Right lobe of liver (tissue), 6 donors: Measurements from ENCODE around the gene OR51B6. TPM values are rescaled to one million over a fixed set of nuclear protein-coding genes. Genes with fewer than 3 reads are reported as not detected.

Experiments
- ATAC-seq, 4 donors: fragments of 200-7000 bp; cut with Tn5 transposase; one replicate each; pipeline ENCODE4 v1.9.1; 2020; ENCODE audit warnings: mild to moderate bottlenecking in 4 of 4, moderate library complexity in 4 of 4
- DNase-seq, 3 donors: peaks; one replicate each; pipeline ENCODE4 v3.0.0-alpha.2; 2020
- H3K27ac ChIP-seq, 3 donors: fragments of 200-600 bp; one replicate each; pipeline ENCODE4 v1.8.0; 2022
- H3K27me3 ChIP-seq, 2 donors: fragments of 200-600 bp; one replicate each; pipeline ENCODE4 v1.8.0; 2022
- H3K36me3 ChIP-seq, 4 donors: fragments of 200-600 bp; sonication (generic) in 1 of 4; one replicate each; pipeline versions ENCODE4 v1.5.1 to v1.8.0; 2017 to 2022; ENCODE audit warnings: control low read depth in 1 of 4
- H3K4me1 ChIP-seq, 4 donors: fragments of 200-600 bp; sonication (generic) in 1 of 4; one replicate each; pipeline versions ENCODE4 v1.5.1 to v1.8.0; 2017 to 2022; ENCODE audit warnings: control low read depth in 1 of 4
- H3K4me3 ChIP-seq, 3 donors: fragments of 200-600 bp; one replicate each; pipeline ENCODE4 v1.8.0; 2022
- H3K9me3 ChIP-seq, 4 donors: fragments of 200-600 bp; sonication (generic) in 1 of 4; one replicate each; pipeline versions ENCODE4 v1.5.1 to v1.8.0; 2017 to 2022; ENCODE audit warnings: control low read depth in 1 of 4
- CTCF ChIP-seq, 4 donors: fragments of 200-600 bp in 3 of 4; fragments of 450-650 bp in 1 of 4; IDR thresholded peaks; one replicate each; pipeline versions ENCODE4 v1.5.1 to v1.8.0; 2016 to 2022; ENCODE audit warnings: antibody characterized with exemption in 4 of 4, mild to moderate bottlenecking in 2 of 4
- POLR2A ChIP-seq: fragments of 450-650 bp; IDR thresholded peaks from one replicate; pipeline ENCODE4 v1.6.1; 2017; ENCODE audit warnings: antibody characterized with exemption, mild to moderate bottlenecking
- WGBS: methylation state at CpG from one replicate; pipeline ENCODE4 v1.1.6; 2018; ENCODE audit warnings: low coverage, low lambda C conversion rate; ENCODE audit not compliant: insufficient coverage; ENCODE audit errors: missing lambda C conversion rate; 5-methylcytosine and 5-hydroxymethylcytosine counted together
- intact Hi-C, 2 donors: fragments of 100-400 bp; cut with DNase I; formaldehyde crosslinking; loops; one replicate each; pipeline versions ENCODE4 v1.11.2 to v1.14.1; 2022
- total RNA-seq, 6 experiments: library from RNA; depleted of rRNA in 2 of 6; stranded (reverse); fragments of >200 nt in 2 of 6; fragmentation: NEBNext Ultra II Directional in 3 of 6; extraction: Animal tissue kit (Norgen Biotek cat#: 25700) in 3 of 6; gene quantifications; one replicate each; pipeline versions ENCODE4 v1.1.0 to v1.2.4, GENCODE V29; 2016 to 2023
- donor health status: DM: no; HTN: yes; CAD: no.
- donor health status: DM: no; HTN: no; CAD: no.
- donor health status: DM: no; HTN: no; CAD: no.
- donor health status: DM: no; HTN: yes; CAD: no.
- donor health status: DM: no; HTN: yes; CAD: no.

OR51B6 gene
- total RNA-seq, 6 experiments from 2014 or later = not detected

- intact Hi-C loops = no loop called here
- no peak for ATAC-seq
- 51% methylated on average over 3 of the region's 3 CpGs for WGBS
- Histone ChIP-seq H3K9me3 (no peaks in the 10 kb centered on the region), H3K4me1 (no peaks in the 10 kb centered on the region), H3K36me3 (no peaks in the 10 kb centered on the region), H3K27ac (no peak overlapping the region), H3K4me3 (no peak overlapping the region), H3K27me3 (no peaks in the 10 kb centered on the region)
- TF ChIP-seq POLR2A (no peak), CTCF (IDR thresholded peaks at IDR 0.05) (no peak)
- no peak for DNase-seq
Observed at GRCh38 chr11:5368502-5369043, 17.3 kb downstream of the OR51B6 start.

- intact Hi-C loops = no loop called here
- H3K9me3 ChIP-seq = no peaks in the 10 kb centered on the region
- TF ChIP-seq CTCF (IDR thresholded peaks at IDR 0.05) (no peak), POLR2A (no peak)
- no peaks in the 10 kb centered on the region for H3K27me3 ChIP-seq
- H3K4me3 ChIP-seq = no peak overlapping the region
- H3K36me3 ChIP-seq = no peaks in the 10 kb centered on the region
- no peaks in the 10 kb centered on the region for H3K4me1 ChIP-seq
- ATAC-seq = no peak
- DNase-seq = no peak
- H3K27ac ChIP-seq = no peak overlapping the region
Observed at GRCh38 chr11:5369789-5370188, 18.5 kb downstream of the OR51B6 start.

GRCh38 chr11:5380740-5381342 is 29.5 kb downstream of the OR51B6 start:
- Histone ChIP-seq H3K27ac (no peak overlapping the region), H3K9me3 (no peaks in the 10 kb centered on the region), H3K4me1 (no peaks in the 10 kb centered on the region), H3K36me3 (no peaks in the 10 kb centered on the region), H3K27me3 (no peaks in the 10 kb centered on the region), H3K4me3 (no peak overlapping the region)
- ATAC-seq (peak; percentile 83 to 90 (median 86)), DNase-seq (peak in 2 of 3 donors; percentile 21 to 58)
- TF ChIP-seq CTCF (IDR thresholded peaks at IDR 0.05) (peak; percentile 55 to 76 (median 60)), POLR2A (no peak)
- 61% methylated on average over 4 of the region's 4 CpGs for WGBS
- intact Hi-C loops = no loop called here

GRCh38 chr11:5383576-5383975 is 32.3 kb downstream of the OR51B6 start, which contains the start of gene OR51M1:
TSS of gene OR51M1 (plus strand) at chr11:5383812. CDS start at chr11:5389399, 5,587 bp downstream.
- Histone ChIP-seq H3K4me1 (no peaks in the 10 kb centered on the region), H3K4me3 (no peak within 1 kb of the TSS), H3K9me3 (no peaks in the 10 kb centered on the region), H3K36me3 (no peaks in the 10 kb centered on the region), H3K27ac (no peak within 1 kb of the TSS), H3K27me3 (no peaks in the 10 kb centered on the region)
- DNase-seq (no peak), ATAC-seq (no peak)
- 14% methylated on average over 1 of the region's 1 CpG for WGBS
- intact Hi-C loops = no loop called here
- TF ChIP-seq CTCF (IDR thresholded peaks at IDR 0.05) = no peak
- no peak for TF ChIP-seq POLR2A
